Nephron progenitor cell (in vitro differentiated cells): ENCODE measurements around the gene STIP1.

Experiments
- DNase-seq: peaks from one replicate; pipeline ENCODE4 v3.0.0; 2021
- H3K27ac Mint-ChIP-seq: 2 replicates; pipeline ENCODE4 v1.8.0; 2021; ENCODE audit warnings: mild to moderate bottlenecking, moderate library complexity, mixed read lengths
- H3K27me3 Mint-ChIP-seq: 2 replicates; pipeline ENCODE4 v1.8.0; 2021; ENCODE audit warnings: mild to moderate bottlenecking, low read depth, mixed read lengths; ENCODE audit not compliant: poor library complexity
- H3K36me3 Mint-ChIP-seq: 2 replicates; pipeline ENCODE4 v1.8.0; 2021; ENCODE audit warnings: low read depth, mixed read lengths
- H3K4me1 Mint-ChIP-seq: 2 replicates; pipeline ENCODE4 v1.8.0; 2021; ENCODE audit warnings: mixed read lengths
- H3K4me3 Mint-ChIP-seq: 2 replicates; pipeline ENCODE4 v1.8.0; 2021; ENCODE audit warnings: mild to moderate bottlenecking, moderate library complexity, mixed read lengths
- H3K9me3 Mint-ChIP-seq: 2 replicates; pipeline ENCODE4 v1.8.0; 2021; ENCODE audit warnings: mild to moderate bottlenecking, moderate library complexity, mixed read lengths
- TF ChIP-seq, protein P1 (sequence below): fragments of 200-600 bp; sonication (generic); IDR thresholded peaks from 2 replicates; pipeline ENCODE4 v1.5.0; 2021; ENCODE audit warnings: antibody characterized with exemption

Gene STIP1

DNA sequence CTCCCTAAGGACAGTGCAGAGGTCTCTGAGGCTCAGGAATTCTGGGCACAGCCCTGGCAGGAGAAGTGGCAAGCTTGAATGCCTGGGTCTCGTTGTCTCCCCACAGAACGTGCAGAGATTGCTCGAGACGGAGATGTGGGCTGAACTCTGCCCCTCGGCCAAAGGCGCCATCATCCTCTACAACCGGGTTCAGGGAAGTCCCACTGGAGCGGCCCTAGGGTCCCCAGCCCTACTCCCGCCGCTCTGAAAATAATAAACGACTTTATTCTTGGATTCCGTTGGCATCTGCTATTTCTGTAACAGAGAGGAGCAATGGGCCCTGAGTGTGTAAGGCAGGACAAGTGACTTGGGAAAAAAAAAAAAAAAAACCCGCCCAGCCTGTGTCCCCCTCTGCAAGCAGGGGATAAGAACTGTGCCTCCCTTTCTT lies 43.8 kb downstream of the STIP1 start:
- DNase-seq, result no peak
- H3K4me3 Mint-ChIP-seq, result peak overlapping the region; percentile 90
- no peaks in the 10 kb centered on the region for H3K9me3 Mint-ChIP-seq
- H3K36me3 Mint-ChIP-seq, result no peaks in the 10 kb centered on the region
- TF ChIP-seq, protein P1, sequence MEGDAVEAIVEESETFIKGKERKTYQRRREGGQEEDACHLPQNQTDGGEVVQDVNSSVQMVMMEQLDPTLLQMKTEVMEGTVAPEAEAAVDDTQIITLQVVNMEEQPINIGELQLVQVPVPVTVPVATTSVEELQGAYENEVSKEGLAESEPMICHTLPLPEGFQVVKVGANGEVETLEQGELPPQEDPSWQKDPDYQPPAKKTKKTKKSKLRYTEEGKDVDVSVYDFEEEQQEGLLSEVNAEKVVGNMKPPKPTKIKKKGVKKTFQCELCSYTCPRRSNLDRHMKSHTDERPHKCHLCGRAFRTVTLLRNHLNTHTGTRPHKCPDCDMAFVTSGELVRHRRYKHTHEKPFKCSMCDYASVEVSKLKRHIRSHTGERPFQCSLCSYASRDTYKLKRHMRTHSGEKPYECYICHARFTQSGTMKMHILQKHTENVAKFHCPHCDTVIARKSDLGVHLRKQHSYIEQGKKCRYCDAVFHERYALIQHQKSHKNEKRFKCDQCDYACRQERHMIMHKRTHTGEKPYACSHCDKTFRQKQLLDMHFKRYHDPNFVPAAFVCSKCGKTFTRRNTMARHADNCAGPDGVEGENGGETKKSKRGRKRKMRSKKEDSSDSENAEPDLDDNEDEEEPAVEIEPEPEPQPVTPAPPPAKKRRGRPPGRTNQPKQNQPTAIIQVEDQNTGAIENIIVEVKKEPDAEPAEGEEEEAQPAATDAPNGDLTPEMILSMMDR, result no peak
- peaks cover 52% of the 10 kb centered on the region for H3K4me1 Mint-ChIP-seq
- H3K27ac Mint-ChIP-seq, result no peak overlapping the region
- H3K27me3 Mint-ChIP-seq, result peaks cover 15% of the 10 kb centered on the region

DNA sequence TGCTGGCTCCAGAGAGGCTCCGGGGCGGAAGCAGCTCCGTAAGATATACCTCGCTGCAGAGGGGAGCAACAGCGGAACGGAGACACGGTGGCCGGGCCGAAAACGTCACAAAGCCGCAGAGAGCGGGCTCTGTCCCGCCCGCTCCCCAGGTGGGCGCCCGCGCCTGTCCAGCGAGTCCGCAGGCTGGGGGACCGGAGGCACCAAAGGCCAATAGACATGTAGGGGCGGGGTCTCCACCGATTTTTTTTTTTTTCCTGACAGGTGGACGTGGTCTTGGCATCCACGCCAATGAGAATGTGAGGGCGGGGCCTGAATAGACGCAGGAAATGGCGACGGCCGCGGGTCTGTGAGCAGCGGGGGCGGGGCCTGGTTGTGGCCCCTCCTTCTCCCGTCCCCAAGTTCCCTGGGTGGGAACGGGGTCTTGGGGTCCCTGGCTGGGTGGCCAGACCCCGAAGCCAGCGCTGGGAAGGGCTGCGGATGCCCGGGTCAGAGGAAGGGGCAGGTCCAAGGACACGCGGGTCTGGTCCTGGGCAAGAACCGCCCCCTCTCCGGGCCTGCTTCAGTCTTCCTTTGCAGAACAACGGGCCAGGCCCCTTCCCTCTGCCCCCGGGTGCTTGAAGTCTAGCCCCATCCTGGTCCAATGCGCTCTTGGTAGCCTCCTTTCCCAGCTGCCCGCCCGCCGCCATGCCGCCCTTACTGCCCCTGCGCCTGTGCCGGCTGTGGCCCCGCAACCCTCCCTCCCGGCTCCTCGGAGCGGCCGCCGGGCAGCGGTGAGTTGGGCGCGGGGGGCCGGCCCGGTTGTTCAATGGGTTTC lies 44.4 kb downstream of the STIP1 start, which contains the start of gene DNAJC4:
DNAJC4 (plus strand) TSS at position 378 of the 814 bp plus-strand sequence; CDS start at position 685, 307 bp downstream.
- Mint-ChIP-seq H3K9me3 (no peaks in the 10 kb centered on the region), H3K27me3 (peaks cover 15% of the 10 kb centered on the region), H3K27ac (peak within 1 kb of the TSS; percentile 58), H3K4me1 (peaks cover 49% of the 10 kb centered on the region), H3K36me3 (no peaks in the 10 kb centered on the region), H3K4me3 (peak within 1 kb of the TSS; percentile 90)
- TF ChIP-seq, protein P1, result no peak
- DNase-seq, result peak; percentile 92

DNA sequence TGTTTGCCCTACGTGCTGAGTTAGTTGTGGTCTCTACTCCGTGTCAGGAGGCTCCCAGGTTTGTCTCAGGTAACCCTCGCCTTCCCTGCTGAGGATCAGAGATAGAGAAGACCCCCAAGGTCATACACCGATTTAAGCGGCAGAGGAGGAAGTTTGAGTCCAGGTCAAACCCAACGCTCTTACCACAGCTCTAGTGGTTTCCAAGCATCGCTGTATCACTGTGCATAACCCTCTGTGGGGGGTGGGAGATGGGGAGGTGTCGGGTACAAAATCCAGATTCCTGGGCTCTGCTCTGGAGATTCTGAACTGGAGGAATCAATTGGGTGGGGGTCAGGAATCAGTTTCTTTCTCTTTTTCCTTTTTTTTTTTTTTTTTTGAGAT lies 45.0 kb downstream of the STIP1 start:
- TF ChIP-seq, protein P1, result no peak
- H3K27ac Mint-ChIP-seq, result peak overlapping the region; percentile 58
- H3K36me3 Mint-ChIP-seq, result no peaks in the 10 kb centered on the region
- H3K27me3 Mint-ChIP-seq, result peaks cover 15% of the 10 kb centered on the region
- no peak for DNase-seq
- H3K4me3 Mint-ChIP-seq, result peak overlapping the region; percentile 90
- peaks cover 48% of the 10 kb centered on the region for H3K4me1 Mint-ChIP-seq
- H3K9me3 Mint-ChIP-seq, result no peaks in the 10 kb centered on the region

DNA sequence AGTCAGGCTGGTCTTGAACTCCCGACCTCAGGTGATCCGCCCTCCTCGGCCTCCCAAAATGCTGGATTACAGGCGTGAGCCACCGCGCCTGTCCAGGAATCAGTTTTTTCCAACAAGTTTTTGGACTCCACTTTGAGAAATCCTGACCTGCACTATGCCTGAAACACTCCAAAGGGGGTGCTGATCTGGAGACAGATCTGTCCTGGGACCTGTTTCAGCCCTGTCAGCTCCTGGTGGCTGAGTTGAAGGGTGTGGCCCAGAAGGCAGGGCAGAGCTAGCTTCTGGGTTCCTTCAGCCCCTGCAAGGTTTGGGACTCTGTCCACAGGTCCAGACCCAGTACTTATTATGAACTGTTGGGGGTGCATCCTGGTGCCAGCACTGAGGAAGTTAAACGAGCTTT lies 45.6 kb downstream of the STIP1 start:
- peaks cover 48% of the 10 kb centered on the region for H3K4me1 Mint-ChIP-seq
- no peaks in the 10 kb centered on the region for H3K9me3 Mint-ChIP-seq
- no peaks in the 10 kb centered on the region for H3K36me3 Mint-ChIP-seq
- H3K4me3 Mint-ChIP-seq, result peak overlapping the region; percentile 90
- no peak overlapping the region for H3K27ac Mint-ChIP-seq
- no peak for DNase-seq
- TF ChIP-seq, protein P1, result no peak
- H3K27me3 Mint-ChIP-seq, result peaks cover 15% of the 10 kb centered on the region

DNA sequence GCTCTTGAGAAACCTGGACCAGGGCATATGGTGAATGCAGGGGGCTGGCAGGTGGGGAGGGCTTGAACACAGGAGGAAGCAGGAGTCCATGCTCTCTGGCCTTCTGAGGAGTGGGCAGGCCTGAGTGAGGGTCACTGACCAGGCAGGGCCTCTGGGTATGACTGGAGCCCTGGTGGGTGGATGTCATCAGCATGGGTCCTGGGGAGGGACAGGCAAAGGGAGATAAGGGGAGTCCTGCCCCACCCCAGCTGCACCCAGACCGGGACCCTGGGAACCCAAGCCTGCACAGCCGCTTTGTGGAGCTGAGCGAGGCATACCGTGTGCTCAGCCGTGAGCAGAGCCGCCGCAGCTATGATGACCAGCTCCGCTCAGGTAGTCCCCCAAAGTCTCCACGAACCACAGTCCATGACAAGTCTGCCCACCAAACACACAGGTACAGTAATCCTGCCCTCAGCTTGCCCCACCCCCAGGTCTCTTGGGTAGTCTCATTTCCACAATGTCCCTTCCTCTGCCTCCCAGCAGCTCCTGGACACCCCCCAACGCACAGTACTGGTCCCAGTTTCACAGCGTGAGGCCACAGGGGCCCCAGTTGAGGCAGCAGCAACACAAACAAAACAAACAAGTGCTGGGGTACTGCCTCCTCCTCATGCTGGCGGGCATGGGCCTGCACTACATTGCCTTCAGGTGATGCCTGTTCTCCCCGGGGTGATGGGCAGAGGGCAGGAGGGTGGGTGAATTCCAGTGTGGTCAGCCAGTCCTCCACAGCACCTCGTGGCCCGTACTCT lies 46.4 kb downstream of the STIP1 start:
- H3K36me3 Mint-ChIP-seq, result no peaks in the 10 kb centered on the region
- no peak for DNase-seq
- H3K4me3 Mint-ChIP-seq, result peak overlapping the region; percentile 90
- TF ChIP-seq, protein P1, result no peak
- peaks cover 41% of the 10 kb centered on the region for H3K4me1 Mint-ChIP-seq
- peaks cover 15% of the 10 kb centered on the region for H3K27me3 Mint-ChIP-seq
- H3K27ac Mint-ChIP-seq, result no peak overlapping the region
- H3K9me3 Mint-ChIP-seq, result no peaks in the 10 kb centered on the region
